B cell (primary cell): ENCODE measurements around the gene EPHB6. TPM values are rescaled to one million over a fixed set of nuclear protein-coding genes. Genes with fewer than 3 reads are reported as not detected.

Experiments used
- ATAC-seq: fragments of 200-7000 bp; cut with Tn5 transposase; one replicate; pipeline ENCODE4 v1.10.0; 2021; ENCODE audit warnings: low read depth, mild to moderate bottlenecking, moderate number of reproducible peaks, moderate library complexity
- CTCF ChIA-PET: fragments of 350-600 bp; sonication (Branson Sonifier 250); formaldehyde crosslinking; loops from one replicate; lab custom pipeline; 2021; ENCODE audit warnings: antibody characterized with exemption, inconsistent platforms; lab: Charles Lee
- POLR2A ChIA-PET: fragments of 350-600 bp; sonication (Branson Sonifier 250); formaldehyde crosslinking; loops from one replicate; lab custom pipeline; 2021; ENCODE audit warnings: antibody characterized with exemption; lab: Charles Lee
- DNase-seq: peaks from one replicate; pipeline ENCODE4 v3.0.0; 2013
- H2AFZ ChIP-seq: 2 replicates; pipeline ENCODE4 v1.6.1; 2012; ENCODE audit warnings: mild to moderate bottlenecking, low read depth, low read length; ENCODE audit not compliant: insufficient read depth, poor library complexity, severe bottlenecking
- H3K27ac ChIP-seq, 2 donors: 1 replicate in 1 of 2; 2 replicates in 1 of 2; pipeline ENCODE4 v1.5.1; 2012 to 2013; ENCODE audit warnings: low read length in 2 of 2, mild to moderate bottlenecking in 2 of 2, moderate library complexity in 1 of 2
- H3K27me3 ChIP-seq, 4 experiments: fragments of 200-600 bp in 1 of 4; sonication (generic) in 1 of 4; replicated peaks in 1 of 4; 1 replicate in 2 of 4; 2 replicates in 2 of 4; pipeline versions ENCODE4 v1.6.1 to v1.7.0; 2013 to 2016; ENCODE audit warnings: low read length in 3 of 4, mild to moderate bottlenecking in 2 of 4, mixed read lengths in 1 of 4, moderate library complexity in 1 of 4; ENCODE audit not compliant: insufficient read depth in 4 of 4, control insufficient read depth in 3 of 4; ENCODE audit errors: control extremely low read depth in 1 of 4
- H3K36me3 ChIP-seq, 2 experiments: replicated peaks in 1 of 2; 1 replicate in 1 of 2; 2 replicates in 1 of 2; pipeline versions ENCODE4 v1.6.1 to v1.7.1; 2013; ENCODE audit warnings: low read length in 1 of 2; ENCODE audit not compliant: insufficient read depth in 2 of 2, control insufficient read depth in 1 of 2; ENCODE audit errors: control extremely low read depth in 1 of 2, extremely low read depth in 1 of 2
- H3K4me1 ChIP-seq, 2 donors: fragments of 200-600 bp in 1 of 2; sonication (generic) in 1 of 2; 1 replicate in 1 of 2; 2 replicates in 1 of 2; pipeline versions ENCODE4 v1.5.1 to v1.6.1; 2013 to 2017; ENCODE audit warnings: low read length in 2 of 2; ENCODE audit not compliant: control insufficient read depth in 2 of 2, insufficient read depth in 2 of 2
- H3K4me2 ChIP-seq: replicated peaks from 2 replicates; pipeline ENCODE3; 2012; ENCODE audit warnings: mild to moderate bottlenecking, low read depth, low read length; ENCODE audit not compliant: poor library complexity, severe bottlenecking
- H3K4me3 ChIP-seq, 5 experiments: fragments of 200-600 bp in 1 of 5; sonication (generic) in 1 of 5; 1 replicate in 3 of 5; 2 replicates in 2 of 5; pipeline versions ENCODE4 v1.5.1 to v1.7.0; 2011 to 2016; ENCODE audit warnings: low read length in 4 of 5, mild to moderate bottlenecking in 4 of 5, low read depth in 2 of 5, control low read depth in 1 of 5, moderate library complexity in 1 of 5; ENCODE audit not compliant: insufficient read depth in 1 of 5; ENCODE audit errors: control extremely low read depth in 1 of 5, extremely low read depth in 1 of 5
- H3K79me2 ChIP-seq: fragments of 200-600 bp; sonication (generic); one replicate; pipeline ENCODE4 v1.6.0; 2016; ENCODE audit warnings: low read length; ENCODE audit not compliant: control insufficient read depth, insufficient read depth
- H3K9ac ChIP-seq: fragments of 200-600 bp; sonication (generic); 2 replicates; pipeline ENCODE4 v1.6.1; 2017; ENCODE audit warnings: mild to moderate bottlenecking, low read length, moderate library complexity
- H3K9me3 ChIP-seq, 3 donors: one replicate each; pipeline versions ENCODE4 v1.6.1 to v1.7.1; 2013; ENCODE audit warnings: low read length in 2 of 3; ENCODE audit not compliant: control insufficient read depth in 2 of 3, insufficient read depth in 1 of 3; ENCODE audit errors: control extremely low read depth in 1 of 3
- H4K20me1 ChIP-seq: 2 replicates; pipeline ENCODE4 v1.6.0; 2012; ENCODE audit warnings: mild to moderate bottlenecking, low read length; ENCODE audit not compliant: insufficient read depth, control insufficient read depth, poor library complexity, severe bottlenecking
- H3K27ac Mint-ChIP-seq: one replicate; pipeline ENCODE4 v1.8.0; 2021; ENCODE audit warnings: mixed read lengths
- H3K27me3 Mint-ChIP-seq: one replicate; pipeline ENCODE4 v1.8.0; 2021; ENCODE audit warnings: mixed read lengths
- H3K4me1 Mint-ChIP-seq: one replicate; pipeline ENCODE4 v1.8.0; 2021; ENCODE audit warnings: mixed read lengths
- H3K4me3 Mint-ChIP-seq: one replicate; pipeline ENCODE4 v1.8.0; 2021; ENCODE audit warnings: mixed read lengths
- H3K9me3 Mint-ChIP-seq: one replicate; pipeline ENCODE4 v1.8.0; 2022; ENCODE audit warnings: mixed read lengths; ENCODE audit not compliant: insufficient read depth
- EZH2 ChIP-seq: IDR thresholded peaks from 2 replicates; pipeline ENCODE4 v1.6.1; 2012; ENCODE audit warnings: borderline replicate concordance, low read depth, mild to moderate bottlenecking, moderate library complexity, low read length; ENCODE audit not compliant: insufficient read depth, poor library complexity, severe bottlenecking
- intact Hi-C: fragments of 100-400 bp; cut with micrococcal nuclease; formaldehyde crosslinking; loops from one replicate; pipeline ENCODE4 v1.10.0; 2022
- polyA plus RNA-seq: library from polyadenylated mRNA; depleted of rRNA; stranded (reverse); fragments of >200 nt; gene quantifications from 2 replicates; pipeline ENCODE4 v1.2.3, GENCODE V29; 2012
- total RNA-seq, 2 donors: library from RNA; stranded (reverse); fragments of 120-200 nt in 1 of 2; gene quantifications; 1 replicate in 1 of 2; 2 replicates in 1 of 2; pipeline versions ENCODE4 v1.2.3 to v1.2.4, GENCODE V29; 2013 to 2022
- TF ChIP-seq, protein P1 (sequence below): fragments of 200-600 bp; IDR thresholded peaks from one replicate; pipeline ENCODE4 v1.8.0; 2022; ENCODE audit warnings: antibody characterized with exemption, mild to moderate bottlenecking

EPHB6 gene
- total and polyA plus RNA-seq, 2 donors (not counting 1 experiment from before 2014, with no cell fraction given), result 65.3 to 69.6 TPM

DNA sequence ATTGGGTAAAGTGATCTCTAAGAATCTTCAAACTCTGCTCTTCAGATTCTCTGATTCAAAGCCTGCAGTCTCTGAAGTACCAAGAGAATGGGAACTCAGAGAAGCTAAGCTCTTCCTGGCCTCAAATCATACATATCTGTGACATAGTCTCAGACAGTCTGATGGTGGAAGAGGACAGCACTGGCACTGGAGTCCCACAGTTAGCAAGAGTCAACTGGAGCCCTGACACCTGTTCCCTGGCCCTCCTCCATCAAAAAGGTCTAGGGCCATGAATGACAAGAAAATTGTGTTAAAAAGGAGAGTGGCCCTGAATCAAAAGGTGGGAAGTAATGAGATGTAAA lies 46.4 kb upstream of the EPHB6 start:
- intact Hi-C loops, result loop anchor here (1.0 to 5.0 kb wide), 3 partner anchors 10 to 574 kb away; partner anchors contain the start of genes CASP2 and ZYX
- peak overlapping the region; percentile 74 for H3K4me3 Mint-ChIP-seq
- peaks cover 97% of the 10 kb centered on the region for H3K4me1 Mint-ChIP-seq
- no peaks in the 10 kb centered on the region for H3K9me3 Mint-ChIP-seq
- H3K36me3 ChIP-seq, result peaks cover 0 to 1% of the 10 kb centered on the region in 2 experiments
- DNase-seq (no peak), ATAC-seq (peak; percentile 37)
- peaks cover 93 to 95% of the 10 kb centered on the region in 2 donors for H3K4me1 ChIP-seq
- peak overlapping the region; percentile 49 for H3K9ac ChIP-seq
- H3K4me3 ChIP-seq, result peak overlapping the region in 1 of 5 experiments; percentile 34
- H3K27ac ChIP-seq, result peak overlapping the region; percentile 95 to 99
- no peaks in the 10 kb centered on the region for H3K27me3 Mint-ChIP-seq
- no peak overlapping the region for H2AFZ ChIP-seq
- H3K27ac Mint-ChIP-seq, result peak overlapping the region; percentile 100
- H3K4me2 ChIP-seq, result peak overlapping the region; percentile 63
- no peaks in the 10 kb centered on the region for H3K27me3 ChIP-seq
- no peaks in the 10 kb centered on the region for H3K9me3 ChIP-seq
- no peaks in the 10 kb centered on the region for H4K20me1 ChIP-seq
- no peak for TF ChIP-seq EZH2
- TF ChIP-seq, protein P1, sequence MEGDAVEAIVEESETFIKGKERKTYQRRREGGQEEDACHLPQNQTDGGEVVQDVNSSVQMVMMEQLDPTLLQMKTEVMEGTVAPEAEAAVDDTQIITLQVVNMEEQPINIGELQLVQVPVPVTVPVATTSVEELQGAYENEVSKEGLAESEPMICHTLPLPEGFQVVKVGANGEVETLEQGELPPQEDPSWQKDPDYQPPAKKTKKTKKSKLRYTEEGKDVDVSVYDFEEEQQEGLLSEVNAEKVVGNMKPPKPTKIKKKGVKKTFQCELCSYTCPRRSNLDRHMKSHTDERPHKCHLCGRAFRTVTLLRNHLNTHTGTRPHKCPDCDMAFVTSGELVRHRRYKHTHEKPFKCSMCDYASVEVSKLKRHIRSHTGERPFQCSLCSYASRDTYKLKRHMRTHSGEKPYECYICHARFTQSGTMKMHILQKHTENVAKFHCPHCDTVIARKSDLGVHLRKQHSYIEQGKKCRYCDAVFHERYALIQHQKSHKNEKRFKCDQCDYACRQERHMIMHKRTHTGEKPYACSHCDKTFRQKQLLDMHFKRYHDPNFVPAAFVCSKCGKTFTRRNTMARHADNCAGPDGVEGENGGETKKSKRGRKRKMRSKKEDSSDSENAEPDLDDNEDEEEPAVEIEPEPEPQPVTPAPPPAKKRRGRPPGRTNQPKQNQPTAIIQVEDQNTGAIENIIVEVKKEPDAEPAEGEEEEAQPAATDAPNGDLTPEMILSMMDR, result no peak
- ChIA-PET CTCF (interaction anchor here (1.0 to 19.1 kb wide), 7 partner anchors 10 to 195 kb away, joined by 3 to 1138 read pairs (median 57); partner anchors contain the start of genes EPHB6 and PRSS2), POLR2A (interaction anchor here (1.3 to 14.1 kb wide), 5 partner anchors 17 to 455 kb away, joined by 3 to 961 read pairs (median 6); partner anchors contain the start of genes EPHB6, GSTK1 and PRSS2)
- peaks cover 21% of the 10 kb centered on the region for H3K79me2 ChIP-seq
